Progenitor cell of endocrine pancreas (in vitro differentiated cells): ENCODE data around the gene RHOB. TPM values are rescaled to one million over a fixed set of nuclear protein-coding genes. Genes with fewer than 3 reads are reported as not detected.

Experiments used
- DNase-seq: peaks from one replicate; pipeline ENCODE4 v3.0.0; 2021; ENCODE audit warnings: low spot score; ENCODE audit not compliant: unreplicated experiment
- H3K27ac Mint-ChIP-seq: 2 replicates; pipeline ENCODE4 v1.8.0; 2021; ENCODE audit warnings: mild to moderate bottlenecking, moderate library complexity, mixed read lengths
- H3K27me3 Mint-ChIP-seq: 2 replicates; pipeline ENCODE4 v1.8.0; 2021; ENCODE audit warnings: mixed read lengths
- H3K36me3 Mint-ChIP-seq: 2 replicates; pipeline ENCODE4 v1.8.0; 2022; ENCODE audit warnings: mixed read lengths; ENCODE audit not compliant: insufficient read depth
- H3K4me1 Mint-ChIP-seq: 2 replicates; pipeline ENCODE4 v1.8.0; 2021; ENCODE audit warnings: low read depth, mixed read lengths
- H3K4me3 Mint-ChIP-seq: 2 replicates; pipeline ENCODE4 v1.8.0; 2021; ENCODE audit warnings: low read depth, mild to moderate bottlenecking, moderate library complexity, mixed read lengths
- H3K9me3 Mint-ChIP-seq: 2 replicates; pipeline ENCODE4 v1.8.0; 2021; ENCODE audit warnings: low read depth, mixed read lengths
- total RNA-seq: library from RNA; stranded (reverse); gene quantifications from 2 replicates; pipeline ENCODE4 v1.2.1, GENCODE V29; 2021
- TF ChIP-seq, protein P1 (sequence below): fragments of 200-600 bp; sonication (generic); IDR thresholded peaks from one replicate; pipeline ENCODE4 v1.5.0; 2021; ENCODE audit warnings: antibody characterized with exemption, mild to moderate bottlenecking; ENCODE audit not compliant: unreplicated experiment

RHOB gene
- total RNA-seq, 1 donor from 2014 or later = 148 TPM

DNA sequence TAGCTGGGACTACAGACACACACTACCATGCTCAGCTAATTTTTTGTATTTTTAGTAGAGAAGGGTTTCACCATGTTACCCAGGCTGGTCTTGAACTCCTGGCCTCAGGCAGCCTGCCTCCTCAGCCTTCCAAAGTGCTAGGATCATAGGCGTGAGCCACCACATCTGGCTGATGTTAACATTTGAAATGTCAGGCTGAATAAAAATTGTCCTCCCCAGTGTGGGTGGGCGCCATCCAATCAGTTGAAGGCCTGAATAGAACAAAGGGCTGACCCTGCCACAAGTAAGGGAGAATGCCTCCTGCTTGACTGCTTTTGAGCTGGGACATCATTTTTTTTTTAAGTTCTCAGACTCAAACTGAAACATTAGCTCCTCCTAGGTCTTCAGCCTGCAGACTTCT is 21.0 kb upstream of the RHOB start:
- Mint-ChIP-seq H3K36me3 (no peaks in the 10 kb centered on the region), H3K27ac (no peak overlapping the region), H3K4me1 (peaks cover 2% of the 10 kb centered on the region), H3K4me3 (no peak overlapping the region), H3K27me3 (peaks cover 16% of the 10 kb centered on the region), H3K9me3 (no peaks in the 10 kb centered on the region)
- TF ChIP-seq, protein P1, sequence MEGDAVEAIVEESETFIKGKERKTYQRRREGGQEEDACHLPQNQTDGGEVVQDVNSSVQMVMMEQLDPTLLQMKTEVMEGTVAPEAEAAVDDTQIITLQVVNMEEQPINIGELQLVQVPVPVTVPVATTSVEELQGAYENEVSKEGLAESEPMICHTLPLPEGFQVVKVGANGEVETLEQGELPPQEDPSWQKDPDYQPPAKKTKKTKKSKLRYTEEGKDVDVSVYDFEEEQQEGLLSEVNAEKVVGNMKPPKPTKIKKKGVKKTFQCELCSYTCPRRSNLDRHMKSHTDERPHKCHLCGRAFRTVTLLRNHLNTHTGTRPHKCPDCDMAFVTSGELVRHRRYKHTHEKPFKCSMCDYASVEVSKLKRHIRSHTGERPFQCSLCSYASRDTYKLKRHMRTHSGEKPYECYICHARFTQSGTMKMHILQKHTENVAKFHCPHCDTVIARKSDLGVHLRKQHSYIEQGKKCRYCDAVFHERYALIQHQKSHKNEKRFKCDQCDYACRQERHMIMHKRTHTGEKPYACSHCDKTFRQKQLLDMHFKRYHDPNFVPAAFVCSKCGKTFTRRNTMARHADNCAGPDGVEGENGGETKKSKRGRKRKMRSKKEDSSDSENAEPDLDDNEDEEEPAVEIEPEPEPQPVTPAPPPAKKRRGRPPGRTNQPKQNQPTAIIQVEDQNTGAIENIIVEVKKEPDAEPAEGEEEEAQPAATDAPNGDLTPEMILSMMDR = no peak
- no peak for DNase-seq

DNA sequence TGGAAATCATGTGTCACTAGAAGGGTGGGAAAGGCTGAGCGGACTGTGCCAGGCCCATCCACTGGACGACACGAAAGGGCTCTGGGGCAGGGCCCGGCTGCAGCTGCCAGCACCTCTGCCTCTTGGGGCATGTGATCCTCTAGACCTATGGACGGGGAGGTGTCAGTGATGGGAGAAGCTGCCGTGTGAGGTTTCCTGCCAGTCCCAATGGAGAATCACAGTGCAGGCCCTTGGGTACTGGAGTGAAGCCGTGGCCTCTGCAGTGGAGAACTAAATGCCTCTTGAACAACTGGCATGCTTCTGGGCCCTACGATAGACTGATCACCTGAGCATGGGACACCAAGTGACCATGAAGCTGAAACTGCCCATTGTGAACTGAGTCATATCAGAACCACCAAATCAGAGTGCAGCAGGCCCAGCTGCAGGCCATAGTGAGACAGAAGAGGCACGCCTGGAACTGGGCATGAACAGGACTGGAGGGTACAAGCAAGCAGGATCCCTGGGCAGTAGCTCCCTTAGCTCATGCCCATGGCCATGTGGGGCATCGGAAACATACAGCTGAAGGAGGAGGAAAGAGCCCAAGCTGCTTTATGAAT is 18.8 kb upstream of the RHOB start:
- TF ChIP-seq, protein P1 = no peak
- no peak overlapping the region for H3K27ac Mint-ChIP-seq
- H3K4me3 Mint-ChIP-seq = no peak overlapping the region
- no peak for DNase-seq
- peaks cover 2% of the 10 kb centered on the region for H3K4me1 Mint-ChIP-seq
- H3K27me3 Mint-ChIP-seq = peaks cover 11% of the 10 kb centered on the region
- H3K36me3 Mint-ChIP-seq = no peaks in the 10 kb centered on the region
- no peaks in the 10 kb centered on the region for H3K9me3 Mint-ChIP-seq

- no peaks in the 10 kb centered on the region for H3K36me3 Mint-ChIP-seq
- H3K27ac Mint-ChIP-seq = no peak overlapping the region
- no peak for DNase-seq
- TF ChIP-seq, protein P1 = no peak
- peaks cover 3% of the 10 kb centered on the region for H3K4me1 Mint-ChIP-seq
- no peak overlapping the region for H3K4me3 Mint-ChIP-seq
- peaks cover 3% of the 10 kb centered on the region for H3K27me3 Mint-ChIP-seq
- no peaks in the 10 kb centered on the region for H3K9me3 Mint-ChIP-seq
Observed at GRCh38 chr2:20428717-20429490, 18.0 kb upstream of the RHOB start.

DNA sequence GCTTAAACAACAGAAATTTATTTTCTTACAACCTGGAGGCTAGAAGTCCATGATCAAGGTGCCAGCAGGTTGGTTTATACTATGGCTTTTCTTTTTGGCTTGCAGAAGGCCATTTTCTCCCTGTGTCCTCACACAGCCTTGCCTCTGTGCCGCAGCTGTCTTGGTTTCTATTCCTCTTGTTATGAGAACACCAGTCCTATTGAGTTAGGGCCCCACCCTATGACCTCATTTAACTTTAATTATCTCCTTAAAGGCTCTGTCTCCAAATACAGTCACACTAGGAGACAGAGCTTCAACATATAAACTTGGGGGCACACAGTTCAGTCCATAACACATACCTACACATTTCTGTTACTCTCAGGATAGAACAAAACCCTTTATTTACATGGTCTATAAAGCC is 17.3 kb upstream of the RHOB start:
- Mint-ChIP-seq H3K4me1 (peaks cover 8% of the 10 kb centered on the region), H3K27me3 (peaks cover 3% of the 10 kb centered on the region), H3K36me3 (no peaks in the 10 kb centered on the region), H3K9me3 (no peaks in the 10 kb centered on the region), H3K4me3 (no peak overlapping the region), H3K27ac (no peak overlapping the region)
- no peak for DNase-seq
- TF ChIP-seq, protein P1 = no peak

GRCh38 chr2:20430035-20430434 is 16.8 kb upstream of the RHOB start:
- Mint-ChIP-seq H3K36me3 (no peaks in the 10 kb centered on the region), H3K27me3 (peaks cover 3% of the 10 kb centered on the region), H3K4me1 (peaks cover 12% of the 10 kb centered on the region), H3K27ac (no peak overlapping the region), H3K4me3 (no peak overlapping the region), H3K9me3 (no peaks in the 10 kb centered on the region)
- TF ChIP-seq, protein P1 = no peak
- DNase-seq = no peak
